ENCODE measurements around the gene PTPN23.

GRCh38 chr3:47367631-47368030 lies 13.2 kb upstream of the PTPN23 start:
- TF ChIP-seq, protein P1, sequence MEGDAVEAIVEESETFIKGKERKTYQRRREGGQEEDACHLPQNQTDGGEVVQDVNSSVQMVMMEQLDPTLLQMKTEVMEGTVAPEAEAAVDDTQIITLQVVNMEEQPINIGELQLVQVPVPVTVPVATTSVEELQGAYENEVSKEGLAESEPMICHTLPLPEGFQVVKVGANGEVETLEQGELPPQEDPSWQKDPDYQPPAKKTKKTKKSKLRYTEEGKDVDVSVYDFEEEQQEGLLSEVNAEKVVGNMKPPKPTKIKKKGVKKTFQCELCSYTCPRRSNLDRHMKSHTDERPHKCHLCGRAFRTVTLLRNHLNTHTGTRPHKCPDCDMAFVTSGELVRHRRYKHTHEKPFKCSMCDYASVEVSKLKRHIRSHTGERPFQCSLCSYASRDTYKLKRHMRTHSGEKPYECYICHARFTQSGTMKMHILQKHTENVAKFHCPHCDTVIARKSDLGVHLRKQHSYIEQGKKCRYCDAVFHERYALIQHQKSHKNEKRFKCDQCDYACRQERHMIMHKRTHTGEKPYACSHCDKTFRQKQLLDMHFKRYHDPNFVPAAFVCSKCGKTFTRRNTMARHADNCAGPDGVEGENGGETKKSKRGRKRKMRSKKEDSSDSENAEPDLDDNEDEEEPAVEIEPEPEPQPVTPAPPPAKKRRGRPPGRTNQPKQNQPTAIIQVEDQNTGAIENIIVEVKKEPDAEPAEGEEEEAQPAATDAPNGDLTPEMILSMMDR (IDR thresholded peaks at IDR 0.05) = no peak
- TF ChIP-seq POLR2A (IDR thresholded peaks at IDR 0.05) = no peak
- TF ChIP-seq POLR2AphosphoS5 (IDR thresholded peaks at IDR 0.05) = no peak

Data from breast epithelium (tissue), 3 donors.